Measurements from ENCODE around the gene FBLN1. TPM values are rescaled to one million over a fixed set of nuclear protein-coding genes. Genes with fewer than 3 reads are reported as not detected.
"Not testable (repeated sequence)": the region's sequence is repeated elsewhere in the genome, so short reads cannot be mapped to it uniquely, and the experiment has no call there.

FBLN1 gene
- total RNA-seq, 1 experiment from 2014 or later = 158 TPM

DNA sequence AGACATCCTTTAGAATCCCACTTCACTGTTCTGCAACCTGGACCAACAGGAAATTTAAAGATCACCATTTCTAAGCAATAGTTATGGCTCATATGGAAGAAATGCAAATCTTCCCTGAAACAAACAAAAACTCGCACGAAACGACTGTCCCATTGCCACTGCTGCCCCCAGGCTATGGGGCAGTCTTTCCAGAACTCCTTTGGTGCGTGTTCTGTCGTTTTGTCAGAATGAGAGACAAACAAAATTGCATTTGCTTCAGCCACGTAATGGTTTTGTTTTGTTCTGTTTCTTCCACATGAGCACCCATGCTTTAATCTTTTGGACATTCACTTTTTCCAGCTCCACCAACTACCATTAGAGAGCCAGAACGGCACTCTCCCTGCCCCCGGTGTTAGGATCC lies 10.8 kb upstream of the FBLN1 start:
- no peak for DNase-seq
- ChIA-PET CTCF (interaction anchor here (0.6 kb wide), 1 partner anchor 544 kb away, joined by 4 read pairs; no protein-coding TSS in a partner anchor), POLR2A (ENCODE audit: unreplicated experiment) (interaction anchor here (0.7 kb wide), 1 partner anchor 506 kb away, joined by 4 read pairs; no protein-coding TSS in a partner anchor)
- intact Hi-C loops (cut with micrococcal nuclease; ENCODE audit: unreplicated experiment) = no loop called here
- Histone ChIP-seq H3K4me1 (replicated peaks; ENCODE audit: insufficient read depth) (peaks cover 31% of the 10 kb centered on the region), H3K9me3 (ENCODE audit: insufficient read depth, low read depth) (peaks cover 14% of the 10 kb centered on the region; the same call in 1 of the 2 replicates), H4K20me1 (ENCODE audit: insufficient read depth) (no peaks in the 10 kb centered on the region), H3K4me2 (no peak overlapping the region), H3K9me2 (ENCODE audit: insufficient read depth) (no peaks in the 10 kb centered on the region), H3K27ac (no peak overlapping the region), H3F3A (ENCODE audit: insufficient read depth, low read depth) (peaks cover 22% of the 10 kb centered on the region), H2AFZ (no peak overlapping the region), H3K36me3 (ENCODE audit: low read depth) (no peaks in the 10 kb centered on the region), H3K4me3 (no peak overlapping the region), H3K79me2 (ENCODE audit: low read depth) (no peaks in the 10 kb centered on the region), H3K27me3 (ENCODE audit: insufficient read depth, low read depth) (no peaks in the 10 kb centered on the region)
- no TSS peak for BruUV-seq (replicated peaks)
- no peak for TF ChIP-seq EZH2 (IDR thresholded peaks at IDR 0.05; ENCODE audit: low read depth)
- TF ChIP-seq, protein P1, sequence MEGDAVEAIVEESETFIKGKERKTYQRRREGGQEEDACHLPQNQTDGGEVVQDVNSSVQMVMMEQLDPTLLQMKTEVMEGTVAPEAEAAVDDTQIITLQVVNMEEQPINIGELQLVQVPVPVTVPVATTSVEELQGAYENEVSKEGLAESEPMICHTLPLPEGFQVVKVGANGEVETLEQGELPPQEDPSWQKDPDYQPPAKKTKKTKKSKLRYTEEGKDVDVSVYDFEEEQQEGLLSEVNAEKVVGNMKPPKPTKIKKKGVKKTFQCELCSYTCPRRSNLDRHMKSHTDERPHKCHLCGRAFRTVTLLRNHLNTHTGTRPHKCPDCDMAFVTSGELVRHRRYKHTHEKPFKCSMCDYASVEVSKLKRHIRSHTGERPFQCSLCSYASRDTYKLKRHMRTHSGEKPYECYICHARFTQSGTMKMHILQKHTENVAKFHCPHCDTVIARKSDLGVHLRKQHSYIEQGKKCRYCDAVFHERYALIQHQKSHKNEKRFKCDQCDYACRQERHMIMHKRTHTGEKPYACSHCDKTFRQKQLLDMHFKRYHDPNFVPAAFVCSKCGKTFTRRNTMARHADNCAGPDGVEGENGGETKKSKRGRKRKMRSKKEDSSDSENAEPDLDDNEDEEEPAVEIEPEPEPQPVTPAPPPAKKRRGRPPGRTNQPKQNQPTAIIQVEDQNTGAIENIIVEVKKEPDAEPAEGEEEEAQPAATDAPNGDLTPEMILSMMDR (conservative IDR thresholded peaks at IDR 0.05) = no peak

DNA sequence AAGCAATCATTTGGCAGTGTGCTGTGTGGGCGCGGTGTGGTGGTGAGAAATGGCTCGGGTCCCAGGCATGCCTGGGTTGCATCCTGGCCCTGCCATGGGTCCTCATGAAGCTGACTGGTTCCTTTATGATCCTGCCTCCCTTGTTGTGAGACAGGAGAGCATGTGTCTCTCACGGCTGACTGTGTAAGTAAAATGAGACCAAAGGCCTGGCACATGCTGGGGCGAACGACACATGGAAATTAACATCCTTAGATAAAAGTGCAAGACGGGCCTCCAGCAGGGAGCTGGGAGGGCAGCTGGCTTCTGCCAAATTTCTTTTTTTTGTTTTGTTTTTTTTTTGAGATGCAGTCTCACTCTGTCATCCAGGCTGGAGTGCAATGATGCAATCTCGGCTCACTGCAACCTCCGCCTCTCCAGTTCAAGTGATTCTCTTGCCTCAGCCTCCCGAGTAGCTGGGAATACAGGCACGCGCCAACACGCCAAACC lies 9.4 kb upstream of the FBLN1 start:
- TF ChIP-seq, protein P1 (conservative IDR thresholded peaks at IDR 0.05) = no peak
- TF ChIP-seq EZH2 (IDR thresholded peaks at IDR 0.05; ENCODE audit: low read depth) = no peak
- Histone ChIP-seq H3K27ac (no peak overlapping the region), H2AFZ (no peak overlapping the region), H3K79me2 (ENCODE audit: low read depth) (no peaks in the 10 kb centered on the region), H3K36me3 (ENCODE audit: low read depth) (no peaks in the 10 kb centered on the region), H3K4me1 (replicated peaks; ENCODE audit: insufficient read depth) (peaks cover 37% of the 10 kb centered on the region), H3F3A (ENCODE audit: insufficient read depth, low read depth) (peaks cover 37% of the 10 kb centered on the region), H3K9me3 (ENCODE audit: insufficient read depth, low read depth) (peaks cover 14% of the 10 kb centered on the region; the same call in 1 of the 2 replicates), H3K27me3 (ENCODE audit: insufficient read depth, low read depth) (no peaks in the 10 kb centered on the region), H3K4me2 (no peak overlapping the region; the same call in 1 of the 2 replicates), H3K4me3 (no peak overlapping the region), H4K20me1 (ENCODE audit: insufficient read depth) (no peaks in the 10 kb centered on the region), H3K9me2 (ENCODE audit: insufficient read depth) (no peaks in the 10 kb centered on the region)
- intact Hi-C loops (cut with micrococcal nuclease; ENCODE audit: unreplicated experiment) = no loop called here
- ChIA-PET POLR2A (ENCODE audit: unreplicated experiment) (no interaction called here), CTCF (no interaction called here)
- BruUV-seq (replicated peaks) = no TSS peak
- no peak for DNase-seq

DNA sequence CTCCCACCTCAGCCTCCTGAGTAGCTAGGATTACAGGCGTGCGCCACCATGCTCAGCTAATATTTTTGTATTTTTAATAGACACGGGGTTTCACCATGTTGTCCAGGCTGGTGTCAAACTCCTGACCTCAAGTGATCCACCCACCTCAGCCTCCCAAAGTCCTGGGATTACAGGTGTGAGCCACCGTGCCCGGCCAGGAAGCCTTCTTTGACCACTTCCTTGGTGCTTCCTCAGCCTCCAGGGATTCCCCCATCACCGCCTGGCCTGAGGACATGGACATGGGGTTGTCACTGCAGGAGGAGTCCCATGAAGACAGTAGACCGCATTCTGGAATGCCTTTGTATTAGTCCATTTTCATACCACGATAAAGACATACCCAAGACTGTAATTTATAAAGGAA lies 8.4 kb upstream of the FBLN1 start:
- POLR2A ChIA-PET (ENCODE audit: unreplicated experiment); H3K4me2 ChIP-seq; H3K27ac ChIP-seq; H3K27me3 ChIP-seq (ENCODE audit: insufficient read depth, low read depth); H2AFZ ChIP-seq; H3K36me3 ChIP-seq (ENCODE audit: low read depth); H4K20me1 ChIP-seq (ENCODE audit: insufficient read depth); BruUV-seq (replicated peaks); H3K4me3 ChIP-seq; intact Hi-C loops (cut with micrococcal nuclease; ENCODE audit: unreplicated experiment); DNase-seq; H3K9me2 ChIP-seq (ENCODE audit: insufficient read depth); H3K79me2 ChIP-seq (ENCODE audit: low read depth): not testable (repeated sequence)
- peaks cover 14% of the 10 kb centered on the region; the same call in 1 of the 2 replicates for H3K9me3 ChIP-seq (ENCODE audit: insufficient read depth, low read depth)
- H3K4me1 ChIP-seq (replicated peaks; ENCODE audit: insufficient read depth) = peaks cover 38% of the 10 kb centered on the region
- CTCF ChIA-PET = interaction anchor here (0.6 kb wide), 1 partner anchor 24 kb away, joined by 8 read pairs; no protein-coding TSS in a partner anchor
- peaks cover 37% of the 10 kb centered on the region for H3F3A ChIP-seq (ENCODE audit: insufficient read depth, low read depth)

DNA sequence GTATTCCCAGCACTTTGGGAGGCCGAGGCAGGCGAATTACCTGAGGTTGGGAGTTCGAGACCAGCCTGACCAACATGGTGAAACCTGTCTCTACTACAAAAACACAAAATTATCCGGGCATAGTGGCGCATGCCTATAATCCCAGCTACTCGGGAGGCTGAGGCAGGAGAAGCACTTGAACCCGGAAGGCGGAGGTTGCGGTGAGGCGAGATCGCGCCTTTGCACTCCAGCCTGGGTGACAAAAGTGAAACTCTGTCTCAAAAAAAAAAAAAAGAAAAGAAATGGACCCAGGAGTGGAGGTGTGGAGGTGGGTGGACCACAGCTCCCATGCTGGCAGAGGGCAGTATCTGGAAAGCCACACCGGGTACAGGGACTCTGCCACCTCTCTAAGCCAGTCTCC lies 7.1 kb upstream of the FBLN1 start:
- intact Hi-C loops (cut with micrococcal nuclease; ENCODE audit: unreplicated experiment); H3K9me3 ChIP-seq (ENCODE audit: insufficient read depth, low read depth); H3K9me2 ChIP-seq (ENCODE audit: insufficient read depth); H3K4me2 ChIP-seq; H3K27me3 ChIP-seq (ENCODE audit: insufficient read depth, low read depth); DNase-seq; H3K36me3 ChIP-seq (ENCODE audit: low read depth); BruUV-seq (replicated peaks); H2AFZ ChIP-seq; H3K79me2 ChIP-seq (ENCODE audit: low read depth); H4K20me1 ChIP-seq (ENCODE audit: insufficient read depth); POLR2A ChIA-PET (ENCODE audit: unreplicated experiment); H3K4me3 ChIP-seq; H3K27ac ChIP-seq; CTCF ChIA-PET: not testable (repeated sequence)
- peaks cover 37% of the 10 kb centered on the region for H3F3A ChIP-seq (ENCODE audit: insufficient read depth, low read depth)
- H3K4me1 ChIP-seq (replicated peaks; ENCODE audit: insufficient read depth) = peaks cover 46% of the 10 kb centered on the region

Measured in PC-9 (cell line).